GM12892 (cell line): ENCODE data around the gene RAET1E.
"Not testable (repeated sequence)": the region's sequence is repeated elsewhere in the genome, so short reads cannot be mapped to it uniquely, and the experiment has no call there.

Experiments used
- DNase-seq: peaks from one replicate; pipeline ENCODE4 v3.0.0; 2011; ENCODE audit not compliant: insufficient read length
- FAIRE-seq: peaks from 2 replicates; lab custom pipeline; 2011; peaks lifted over from hg19 to GRCh38; lab: Jason Lieb, UNC
- POLR2A ChIP-seq: IDR thresholded peaks from 2 replicates; pipeline ENCODE4 v1.6.1; 2011; ENCODE audit warnings: low read depth, low read length, control low read depth
- POLR2AphosphoS5 ChIP-seq: IDR thresholded peaks from 2 replicates; pipeline ENCODE4 v1.6.1; 2011; ENCODE audit warnings: low read depth, low read length, control low read depth
- TAF1 ChIP-seq: IDR thresholded peaks from 2 replicates; pipeline ENCODE4 v1.6.1; 2011; ENCODE audit warnings: low read depth, mild to moderate bottlenecking, control low read depth, low read length, borderline replicate concordance

RAET1E gene

GRCh38 chr6:149852881-149853280 is 45.0 kb downstream of the RAET1E start:
- no peak for FAIRE-seq
- TF ChIP-seq TAF1 = no peak
- TF ChIP-seq POLR2AphosphoS5 = no peak
- no peak for TF ChIP-seq POLR2A

GRCh38 chr6:149852180-149852579 is 45.7 kb downstream of the RAET1E start:
- no peak for FAIRE-seq
- no peak for TF ChIP-seq POLR2A
- TF ChIP-seq TAF1 = no peak
- no peak for TF ChIP-seq POLR2AphosphoS5
- DNase-seq = no peak

More at GRCh38 chr6:149852881-149853280, 45.0 kb downstream of the RAET1E start:
- no peak for DNase-seq

- FAIRE-seq (no peak), DNase-seq (no peak)
- TF ChIP-seq POLR2AphosphoS5 (no peak), TAF1 (no peak), POLR2A (no peak)
Measured at GRCh38 chr6:149851461-149852110, 46.3 kb downstream of the RAET1E start.

GRCh38 chr6:149848343-149848742 is 49.6 kb downstream of the RAET1E start:
- not testable (repeated sequence) for FAIRE-seq, DNase-seq
